HG02973 (cell line): Measurements from ENCODE around the gene AGAP1.

Source experiments
- ATAC-seq: cut with Tn5 transposase; IDR thresholded peaks from one replicate; pipeline ENCODE4 v1.9.1; 2021; ENCODE audit warnings: moderate library complexity; ENCODE audit not compliant: unreplicated experiment

AGAP1 gene

DNA sequence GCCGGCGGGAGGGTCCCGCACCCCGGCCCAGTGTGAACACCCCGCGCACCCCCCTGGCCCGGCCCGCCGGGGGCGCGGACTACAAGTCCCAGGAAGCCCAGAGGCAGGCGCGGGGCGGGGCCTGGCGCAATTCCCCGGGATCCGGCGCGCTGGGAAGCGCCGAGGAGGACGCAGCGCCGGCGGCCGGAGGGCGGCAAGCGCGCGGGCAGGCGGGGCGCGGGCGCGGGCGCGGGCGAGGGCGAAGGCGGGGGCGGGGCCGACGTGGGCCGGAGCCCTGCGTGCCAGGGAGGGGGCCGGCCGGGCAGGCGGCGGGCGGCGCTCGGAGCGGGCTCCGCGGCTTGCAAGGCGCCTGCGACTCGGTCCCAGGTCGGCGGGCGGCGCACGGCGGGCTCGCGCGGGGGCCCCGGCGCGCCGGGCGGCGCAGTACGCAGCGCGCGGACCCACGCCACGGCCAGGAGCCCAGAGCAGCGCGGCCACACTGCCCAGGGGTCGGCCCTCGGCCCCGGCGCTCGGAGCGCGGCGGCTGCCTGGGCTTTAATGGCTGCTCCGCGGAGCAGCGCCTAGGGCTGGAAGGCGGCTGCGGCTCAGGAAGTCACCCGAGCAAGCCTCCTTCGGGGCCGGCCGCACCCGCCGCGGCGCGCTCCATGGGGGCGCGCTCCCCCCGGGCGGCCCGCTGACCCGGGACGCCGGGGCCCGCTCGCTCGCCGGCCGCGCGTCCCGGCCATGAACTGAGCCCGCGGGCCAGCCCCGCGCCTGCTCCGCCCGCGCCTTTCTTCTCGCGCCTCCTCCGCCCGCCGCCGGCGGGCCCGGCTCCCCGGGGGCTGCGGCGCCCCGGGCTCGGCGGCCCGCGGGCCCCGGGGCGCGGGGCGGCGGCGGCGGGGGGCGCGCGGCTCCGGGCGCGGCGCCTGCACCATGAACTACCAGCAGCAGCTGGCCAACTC is at the start of gene AGAP1:
Gene AGAP1, plus strand, starts transcription at position 269 of the 941 bp plus-strand sequence.
- peak; percentile 47 for ATAC-seq

DNA sequence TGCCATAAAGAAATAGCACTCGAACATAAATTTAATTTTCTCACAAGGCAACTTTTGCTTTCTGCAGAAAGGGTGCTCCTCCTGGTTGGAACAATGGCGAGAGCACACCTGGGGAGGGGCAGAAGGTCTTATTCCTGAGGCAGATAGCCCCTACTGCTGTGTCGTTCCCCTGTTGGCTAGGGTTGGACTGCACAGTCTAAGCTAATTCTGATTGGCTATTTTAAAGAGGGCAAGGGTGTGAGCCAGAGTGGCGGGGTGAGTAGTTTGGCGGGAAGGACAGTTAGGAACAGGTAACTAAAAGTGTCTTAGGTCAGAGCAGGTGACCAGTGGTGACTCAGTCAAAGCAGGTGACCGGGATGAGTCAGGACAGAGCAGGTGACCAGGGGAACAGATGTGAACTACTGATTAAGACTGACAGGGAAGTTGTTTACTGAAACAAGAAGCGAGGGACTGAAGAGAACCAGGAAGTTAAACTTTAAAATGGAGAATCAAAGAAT is 49.7 kb upstream of the AGAP1 start:
- ATAC-seq, result no peak

DNA sequence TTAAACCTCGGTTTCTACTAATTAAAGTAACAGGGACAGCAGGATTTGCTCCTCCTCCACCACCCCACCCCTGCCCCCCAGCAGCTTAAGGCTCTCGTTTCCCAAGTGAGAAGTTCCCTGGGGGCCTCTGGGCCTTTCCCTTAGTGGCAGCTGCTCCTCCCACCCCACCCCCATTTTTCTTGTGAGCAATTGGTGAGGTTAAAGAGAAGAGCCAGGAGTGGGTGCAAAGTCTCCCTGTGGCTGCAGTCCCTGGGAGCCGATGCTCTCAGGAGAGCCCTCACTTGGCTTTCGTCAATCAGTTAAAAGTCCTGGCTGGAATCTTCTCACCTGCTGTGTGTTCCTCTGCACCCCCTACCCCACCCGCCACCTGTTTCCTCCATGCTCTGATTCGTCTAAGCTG is 48.7 kb upstream of the AGAP1 start:
- no peak for ATAC-seq

DNA sequence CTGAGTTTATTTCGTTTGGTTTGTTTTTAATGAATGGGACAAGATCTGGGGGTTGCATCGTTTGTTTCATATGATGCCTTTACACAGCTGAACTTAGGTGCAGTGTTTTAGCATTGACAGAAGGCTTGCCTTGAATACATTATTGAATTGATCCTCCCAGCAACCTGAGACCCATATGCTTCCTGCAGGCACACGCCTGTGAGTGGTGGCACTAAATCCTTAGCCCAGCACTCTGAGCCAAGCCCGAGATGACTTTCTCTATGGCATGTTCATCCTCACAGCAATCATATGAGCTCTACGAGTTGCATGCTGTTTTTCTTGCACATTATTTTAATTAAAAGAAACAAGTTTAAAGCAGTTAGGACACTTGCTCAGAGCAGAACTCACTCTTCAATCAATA is 47.8 kb upstream of the AGAP1 start:
- no peak for ATAC-seq

DNA sequence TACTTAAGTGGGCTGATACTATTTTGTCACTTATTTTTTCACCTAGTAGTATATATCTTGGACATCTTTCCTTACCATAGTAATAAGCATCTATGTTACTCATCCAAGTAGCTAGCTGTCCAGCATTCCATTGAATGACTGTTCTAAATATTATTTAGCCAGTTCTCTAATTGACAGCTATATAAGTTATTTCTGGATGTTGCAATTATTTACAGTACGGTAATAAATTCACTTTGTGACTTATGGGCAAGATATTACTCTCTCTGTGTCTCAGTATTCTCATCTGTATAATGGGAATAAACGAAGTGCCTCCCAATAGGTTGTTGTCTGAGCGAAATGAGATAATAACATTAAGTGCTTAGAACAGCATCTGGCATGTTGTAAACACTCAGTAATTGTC is 46.6 kb upstream of the AGAP1 start:
- no peak for ATAC-seq

DNA sequence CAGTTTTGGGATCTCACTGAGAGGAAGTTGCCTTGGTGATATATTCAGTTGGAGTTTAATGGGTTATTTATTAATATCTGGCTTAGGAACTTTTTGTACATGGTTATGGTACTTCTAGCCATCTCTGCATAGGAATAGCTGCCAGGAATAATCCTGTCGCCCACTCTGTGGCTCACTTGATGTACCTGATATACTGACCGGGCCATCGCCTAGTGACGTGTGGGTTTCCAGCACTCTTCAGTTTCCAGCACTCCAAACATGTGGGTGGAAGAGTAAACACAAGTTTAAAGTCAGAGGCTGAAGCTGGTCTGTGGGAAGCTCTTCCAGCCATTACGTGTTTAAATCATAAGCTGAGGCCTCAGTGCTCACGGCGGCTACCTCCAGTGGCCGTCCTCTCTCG is 44.3 kb upstream of the AGAP1 start:
- no peak for ATAC-seq

DNA sequence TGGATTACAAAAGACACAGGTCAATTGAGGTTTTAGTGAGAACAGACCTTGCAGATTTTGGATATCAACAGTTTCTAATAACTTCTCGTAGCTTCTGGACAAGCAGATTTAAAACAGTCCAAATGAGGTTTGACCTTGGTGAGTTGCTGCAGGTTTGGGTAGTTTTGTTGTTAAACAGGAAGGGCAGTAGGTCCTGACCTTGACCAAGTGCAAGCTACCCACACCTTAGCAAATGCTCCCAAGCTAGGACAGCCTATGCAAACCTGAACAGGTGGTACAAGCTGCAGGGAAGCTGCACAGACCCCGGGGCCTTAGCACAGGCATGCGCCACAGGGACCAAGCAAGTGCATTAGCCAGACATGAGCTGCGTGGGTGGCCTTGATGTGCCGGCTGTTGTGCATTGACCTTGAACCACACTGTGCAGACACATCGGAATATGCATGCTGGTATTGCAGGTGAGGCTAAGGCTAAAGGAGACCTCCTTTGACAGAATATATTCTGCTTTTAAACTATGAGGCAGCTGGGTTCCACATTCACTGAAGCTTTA is 40.2 kb upstream of the AGAP1 start:
- no peak for ATAC-seq

DNA sequence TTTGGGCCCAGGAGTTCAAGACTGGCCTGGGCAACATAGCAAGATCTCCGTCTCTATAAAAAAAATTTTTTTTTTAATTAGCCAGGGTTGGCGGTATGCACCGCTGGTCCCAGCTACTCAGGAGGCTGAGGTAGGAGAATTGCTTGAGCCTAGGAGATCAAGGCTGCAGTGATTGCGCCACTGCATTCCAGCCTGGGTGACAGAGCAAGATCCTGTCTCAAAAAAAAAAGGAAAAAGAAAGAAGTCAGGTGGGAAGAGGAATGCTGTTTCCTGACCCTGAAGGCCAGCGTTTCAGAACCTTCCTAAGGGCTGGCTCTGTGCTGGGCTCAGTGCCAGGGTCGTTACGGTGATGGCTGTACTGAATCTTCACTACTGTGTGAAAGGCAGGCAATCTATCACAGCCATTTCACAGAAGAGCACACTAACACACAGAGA is 35.0 kb upstream of the AGAP1 start:
- no peak for ATAC-seq

DNA sequence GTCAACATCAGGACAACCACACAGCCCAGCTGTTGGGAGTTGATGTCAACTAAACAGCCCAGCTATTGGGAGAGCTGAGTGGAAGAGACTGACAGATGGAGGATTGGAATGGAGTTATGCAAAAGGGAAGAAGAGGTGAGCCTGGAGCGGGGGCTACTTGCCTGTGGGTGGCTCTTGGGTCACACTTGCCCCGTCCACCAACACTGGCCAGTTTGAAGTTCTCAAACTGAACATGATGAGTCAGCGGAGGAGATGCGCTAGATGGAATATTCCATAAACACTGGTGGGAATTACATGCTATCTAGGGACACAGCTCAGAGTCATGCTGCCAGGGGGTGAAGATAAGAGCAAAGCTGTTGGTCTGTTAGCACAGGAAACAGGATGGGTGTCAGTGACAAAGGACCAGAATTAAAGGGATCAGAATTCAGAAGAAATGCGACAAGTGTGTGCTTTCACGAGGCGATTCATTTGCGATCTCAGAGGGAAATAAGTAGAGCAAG is 33.2 kb upstream of the AGAP1 start:
- no peak for ATAC-seq

DNA sequence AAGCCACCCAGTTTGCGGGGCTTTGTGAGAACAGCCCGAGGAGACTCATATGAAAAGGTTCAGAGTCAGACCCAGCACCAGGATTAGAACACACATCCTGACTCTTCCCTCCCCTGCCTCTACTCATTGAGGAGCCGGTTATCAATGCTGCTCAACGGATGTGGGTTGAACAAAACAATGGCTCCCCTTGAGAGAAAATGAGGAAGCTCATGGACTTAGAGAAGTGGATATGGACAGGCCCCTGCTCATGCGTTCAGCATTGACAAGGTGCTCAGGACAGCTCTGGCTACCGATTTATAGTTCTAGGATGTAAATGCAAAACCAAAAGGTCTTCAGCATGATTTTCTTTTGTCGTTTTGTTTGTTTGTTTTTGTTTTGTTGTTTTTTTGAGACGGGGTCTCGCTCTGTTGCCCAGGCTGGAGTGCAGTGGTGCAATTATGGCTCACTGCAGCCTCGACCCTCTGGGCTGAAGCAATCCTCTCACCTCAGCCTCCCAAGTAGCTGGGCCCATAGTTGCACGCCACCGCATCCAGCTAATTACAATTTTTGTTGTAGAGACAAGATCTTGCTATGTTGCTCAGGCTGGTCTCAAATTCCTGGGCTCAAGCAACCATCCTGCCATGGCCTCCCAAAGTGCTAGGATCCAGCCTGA is 32.0 kb upstream of the AGAP1 start:
- ATAC-seq, result no peak

DNA sequence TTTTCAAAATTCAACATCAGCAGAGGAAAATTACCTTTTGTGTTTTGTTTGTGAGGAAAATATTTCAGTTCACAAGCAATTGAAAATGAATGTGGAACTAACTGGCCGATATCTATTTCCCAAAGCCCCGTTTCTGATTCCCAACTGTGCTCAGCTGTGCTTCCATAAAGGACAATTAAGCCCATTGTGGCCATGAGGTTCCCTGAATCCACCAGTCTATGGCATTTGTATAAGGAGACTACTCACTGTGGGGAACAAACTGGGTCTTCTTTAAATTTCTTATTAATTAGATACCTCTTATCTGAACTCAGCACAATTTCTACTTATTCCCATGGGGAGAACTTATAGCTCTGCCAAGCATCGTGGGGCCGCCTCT is 31.4 kb upstream of the AGAP1 start:
- no peak for ATAC-seq

DNA sequence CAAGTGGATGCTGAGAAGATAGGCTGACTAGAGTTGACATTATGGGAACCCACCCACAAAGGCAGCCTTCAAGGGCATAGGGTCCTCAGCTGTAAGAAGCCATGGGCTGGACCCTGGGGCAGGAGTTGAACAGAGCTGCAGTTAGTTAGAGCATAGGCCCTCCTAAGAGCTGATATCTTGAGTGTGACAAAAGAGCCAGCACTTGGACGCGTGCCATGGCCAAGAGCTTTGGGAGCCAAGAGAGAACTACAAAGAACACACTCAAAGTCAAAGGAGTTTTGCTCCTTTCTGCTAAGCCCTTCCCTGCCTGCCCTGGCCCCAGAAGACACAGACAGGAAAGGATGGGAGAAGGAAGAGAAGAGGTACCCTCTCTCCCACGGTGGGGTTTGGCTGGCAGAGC is 29.9 kb upstream of the AGAP1 start:
- ATAC-seq, result no peak

DNA sequence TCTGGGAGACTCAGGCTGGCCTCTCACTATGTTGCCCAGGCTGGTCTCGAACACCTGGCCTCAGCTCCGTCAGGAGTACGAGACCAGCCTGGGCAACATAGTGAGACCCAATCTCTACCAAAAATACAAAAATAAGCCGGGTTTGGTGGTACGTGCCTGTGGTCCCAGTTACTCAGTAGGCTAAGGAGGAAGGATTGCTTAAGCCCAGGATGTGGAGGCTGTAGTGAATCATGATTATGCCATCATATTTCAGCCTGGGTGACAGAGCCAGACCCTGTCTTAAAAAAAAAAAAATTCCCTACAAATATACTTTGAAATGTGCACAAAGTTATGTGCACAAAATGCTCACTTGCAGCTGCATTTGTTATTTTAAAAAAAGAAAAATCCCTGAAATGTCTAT is 26.3 kb upstream of the AGAP1 start:
- ATAC-seq, result no peak

DNA sequence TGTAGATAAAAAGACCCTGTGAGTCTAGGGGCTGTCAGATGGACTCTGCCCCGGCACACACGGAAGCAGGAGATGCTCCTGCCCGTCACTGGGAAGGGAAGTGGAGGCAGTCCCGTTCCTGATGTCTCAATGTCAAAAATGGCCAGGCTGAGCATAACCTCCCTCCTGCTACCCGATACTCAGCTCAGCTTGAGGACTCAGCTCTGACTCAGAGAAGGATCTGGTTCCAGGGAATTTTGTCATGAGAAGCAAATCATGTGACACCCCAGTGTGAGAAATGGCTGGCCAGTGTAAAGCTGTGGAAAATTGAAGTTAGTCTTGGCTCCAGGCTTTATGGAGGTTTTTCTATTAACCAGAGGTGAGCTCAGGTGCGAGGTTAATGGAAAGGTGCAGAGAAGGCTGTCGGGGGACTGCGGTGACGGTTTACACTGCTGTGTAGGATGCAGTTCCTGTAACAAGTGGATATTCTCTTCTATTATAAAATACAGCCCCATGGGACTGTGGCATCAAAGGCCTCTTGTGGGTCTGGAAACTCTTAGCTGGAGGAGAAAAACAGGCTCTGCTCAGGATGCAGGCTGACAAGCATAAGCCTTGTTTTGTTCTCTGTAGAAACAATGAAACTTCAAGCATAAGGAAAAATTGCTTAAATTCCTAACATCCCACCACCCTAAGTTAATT is 24.7 kb upstream of the AGAP1 start:
- ATAC-seq, result no peak

DNA sequence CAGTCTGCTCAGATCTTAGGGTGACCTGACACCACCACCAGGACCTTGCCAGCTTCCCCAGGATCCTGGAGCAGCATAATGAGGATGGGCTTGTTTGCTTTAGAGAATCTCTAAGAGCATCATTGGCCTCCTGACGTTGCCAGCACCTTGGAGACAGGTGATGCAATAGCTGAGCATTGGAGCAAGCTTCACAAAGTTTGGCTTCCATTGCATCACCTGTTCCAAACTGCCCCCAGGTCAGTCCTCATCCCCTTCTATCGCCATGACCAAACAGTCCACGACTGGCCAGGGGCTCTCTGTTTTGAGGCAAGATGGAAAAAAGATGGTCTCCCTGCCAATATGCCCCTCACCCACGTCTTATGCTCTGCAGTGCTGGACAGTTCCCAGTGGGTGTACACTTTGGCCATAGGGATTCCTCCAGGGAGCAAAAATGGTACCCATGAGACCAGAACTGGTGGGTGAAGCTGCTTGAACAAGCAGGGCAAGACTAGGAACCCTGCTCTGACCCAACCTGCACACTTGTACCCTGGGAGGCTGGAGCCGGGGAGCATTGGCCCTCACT is 22.6 kb upstream of the AGAP1 start:
- ATAC-seq, result no peak

DNA sequence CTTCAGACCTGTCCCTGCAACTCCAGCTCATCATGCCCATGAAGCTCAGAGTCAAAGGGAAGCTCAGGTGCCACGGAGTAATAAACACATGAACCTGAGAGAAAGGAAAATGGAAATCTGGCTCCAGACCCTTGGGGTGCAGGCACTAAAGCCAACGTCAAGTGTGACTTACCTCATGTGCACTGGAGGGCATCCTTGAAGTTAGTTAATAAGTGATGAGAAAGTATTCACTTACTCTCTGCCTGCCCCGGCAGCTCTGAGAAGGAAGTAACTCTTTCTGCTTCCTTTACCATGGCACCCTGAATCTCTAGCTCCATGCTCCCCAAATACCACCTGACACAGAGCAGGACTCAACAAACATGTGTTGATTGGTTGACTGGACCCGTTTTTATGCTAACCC is 21.4 kb upstream of the AGAP1 start:
- no peak for ATAC-seq

DNA sequence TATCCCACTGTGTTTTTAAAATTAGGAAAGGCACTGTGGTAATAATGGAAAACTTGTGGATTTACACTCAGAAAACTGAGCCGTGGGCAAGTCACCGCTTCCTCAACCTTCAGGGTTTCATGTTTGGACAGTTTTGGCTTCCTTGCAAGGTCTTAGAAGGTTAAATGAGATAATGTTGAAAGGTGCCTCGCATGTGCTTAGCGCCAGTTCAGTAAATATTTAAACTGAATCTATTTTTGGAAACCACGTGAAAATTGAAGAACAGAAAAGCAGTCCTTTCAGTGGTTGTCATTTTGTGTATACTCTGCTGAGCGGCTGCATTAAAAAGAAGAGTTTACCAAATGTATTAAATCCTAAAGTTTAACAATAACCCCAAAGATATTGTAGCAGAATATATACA is 15.2 kb upstream of the AGAP1 start:
- ATAC-seq, result no peak

DNA sequence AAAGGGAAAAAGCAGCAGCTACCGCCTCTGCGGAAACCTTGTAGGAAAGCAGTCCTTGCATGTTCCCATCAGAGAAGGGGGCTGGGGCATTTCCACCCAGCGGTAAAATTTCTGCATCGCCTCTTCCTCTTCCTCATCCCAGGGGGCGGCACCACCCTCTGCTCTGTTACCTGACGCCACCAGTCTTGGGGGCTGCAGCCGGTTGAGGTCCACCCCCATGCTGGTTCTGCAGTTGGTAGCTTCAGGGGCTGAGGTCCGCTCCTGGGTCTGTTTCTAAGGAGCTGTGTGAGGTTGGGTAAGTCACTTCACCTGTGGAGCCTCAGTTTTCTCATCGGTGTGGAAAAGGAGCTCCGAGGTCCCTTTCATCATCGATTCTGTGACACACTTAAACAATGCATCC is 14.2 kb upstream of the AGAP1 start:
- no peak for ATAC-seq

DNA sequence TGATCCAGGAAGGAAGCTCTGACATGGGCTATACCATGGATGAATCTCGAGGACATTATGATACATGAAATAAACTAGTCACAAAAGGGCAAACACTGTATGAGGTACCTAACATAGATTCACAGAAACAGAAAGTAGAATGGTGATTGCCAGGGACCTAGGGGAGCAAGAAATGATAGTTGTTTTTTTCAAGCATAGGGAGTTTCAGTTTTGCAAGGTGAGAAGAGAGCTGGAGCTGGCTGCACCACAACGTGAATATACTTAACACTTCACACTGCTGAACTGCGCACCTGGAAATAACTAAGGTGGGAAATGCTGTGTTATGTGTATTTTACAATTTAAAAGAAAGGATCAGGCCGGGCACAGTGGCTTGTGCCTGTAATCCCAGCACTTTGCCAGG is 13.2 kb upstream of the AGAP1 start:
- ATAC-seq, result no peak

DNA sequence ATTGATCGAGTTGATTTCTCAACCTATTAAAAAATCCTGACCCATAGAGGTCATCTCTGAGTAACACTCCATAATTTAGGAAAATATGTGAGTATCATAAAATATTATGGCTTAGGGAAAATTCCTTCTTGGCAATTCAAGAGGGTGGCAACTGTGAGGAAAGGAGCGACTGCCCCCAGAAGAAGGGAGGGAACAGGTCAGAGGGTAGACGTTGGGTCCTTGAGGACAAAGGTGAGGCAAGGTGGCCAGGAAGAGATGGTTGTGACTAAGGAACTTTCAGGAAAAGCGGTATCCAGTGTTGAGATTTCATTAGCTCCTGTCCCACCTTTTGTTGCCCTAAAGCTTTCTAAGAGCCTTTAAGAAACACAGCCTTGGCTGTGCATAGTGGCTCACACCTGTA is 10.5 kb upstream of the AGAP1 start:
- ATAC-seq, result no peak

DNA sequence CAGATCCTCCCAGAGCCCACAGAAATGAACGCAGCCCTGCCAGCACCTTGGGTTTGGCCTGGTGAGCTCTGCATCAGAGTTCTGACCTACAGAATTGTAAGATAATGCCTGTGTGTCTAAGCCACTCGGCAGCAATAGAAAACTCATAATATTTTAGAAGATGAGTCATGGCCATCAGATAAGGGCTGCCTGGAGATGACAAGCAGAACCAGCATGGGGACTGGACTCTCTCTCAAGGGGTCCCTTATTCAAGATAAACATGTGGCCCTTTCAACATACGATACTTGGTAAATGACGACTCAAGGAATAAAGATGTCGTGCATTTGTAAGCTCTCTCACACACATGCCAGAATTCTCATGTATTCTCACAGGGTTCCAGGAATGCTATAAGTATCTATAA is 8.5 kb upstream of the AGAP1 start:
- ATAC-seq, result no peak
